Keratinocyte (primary cell): Measurements from ENCODE around the gene NEDD8. TPM values are rescaled to one million over a fixed set of nuclear protein-coding genes. Genes with fewer than 3 reads are reported as not detected.

Experiments
- DNase-seq: peaks from one replicate; pipeline ENCODE4 v3.0.0-alpha.2; 2011; ENCODE audit warnings: low read depth, missing footprints, low spot score
- FAIRE-seq: peaks from 2 replicates; lab custom pipeline; 2011; peaks lifted over from hg19 to GRCh38; lab: Jason Lieb, UNC
- H2AFZ ChIP-seq: 2 replicates; pipeline ENCODE4 v1.6.0; 2012; ENCODE audit warnings: low read length, control low read depth, inconsistent platforms; ENCODE audit not compliant: control insufficient read depth
- H3K27ac ChIP-seq: 2 replicates; pipeline ENCODE4 v1.5.1; 2011; ENCODE audit warnings: low read length; ENCODE audit not compliant: control insufficient read depth, insufficient read depth
- H3K27me3 ChIP-seq: 3 replicates; pipeline ENCODE4 v1.6.0; 2011; ENCODE audit warnings: low read length; ENCODE audit not compliant: control insufficient read depth, insufficient read depth; ENCODE audit errors: extremely low read depth
- H3K36me3 ChIP-seq, 2 experiments: 2 replicates in 1 of 2; 3 replicates in 1 of 2; pipeline ENCODE4 v1.5.1; 2011; ENCODE audit warnings: low read length in 2 of 2, mild to moderate bottlenecking in 1 of 2; ENCODE audit not compliant: control insufficient read depth in 2 of 2, insufficient read depth in 2 of 2; ENCODE audit errors: extremely low read depth in 1 of 2
- H3K4me1 ChIP-seq: 3 replicates; pipeline ENCODE4 v1.5.1; 2011; ENCODE audit warnings: low read length; ENCODE audit not compliant: control insufficient read depth, insufficient read depth; ENCODE audit errors: extremely low read depth
- H3K4me2 ChIP-seq: 3 replicates; pipeline ENCODE4 v1.6.0; 2011; ENCODE audit warnings: low read depth, low read length; ENCODE audit not compliant: control insufficient read depth, insufficient read depth; ENCODE audit errors: extremely low read depth
- H3K4me3 ChIP-seq, 3 experiments: fragments of 200-600 bp in 1 of 3; sonication (generic) in 1 of 3; 2 replicates in 2 of 3; 3 replicates in 1 of 3; pipeline ENCODE4 v1.5.1; 2011 to 2016; ENCODE audit warnings: low read length in 3 of 3, mild to moderate bottlenecking in 3 of 3, control low read depth in 2 of 3, inconsistent platforms in 1 of 3, low read depth in 1 of 3, mixed read lengths in 1 of 3, mixed run types in 1 of 3, moderate library complexity in 1 of 3; ENCODE audit not compliant: control insufficient read depth in 2 of 3, insufficient read depth in 2 of 3; ENCODE audit errors: extremely low read depth in 1 of 3
- H3K79me2 ChIP-seq: 2 replicates; pipeline ENCODE4 v1.6.0; 2012; ENCODE audit warnings: low read length; ENCODE audit not compliant: control insufficient read depth, insufficient read depth
- H3K9ac ChIP-seq: 3 replicates; pipeline ENCODE4 v1.6.0; 2011; ENCODE audit warnings: low read length; ENCODE audit not compliant: control insufficient read depth, insufficient read depth; ENCODE audit errors: extremely low read depth
- H3K9me1 ChIP-seq: 3 replicates; pipeline ENCODE4 v1.6.0; 2011; ENCODE audit warnings: low read length; ENCODE audit not compliant: control insufficient read depth, insufficient read depth; ENCODE audit errors: extremely low read depth
- H3K9me3 ChIP-seq: 2 replicates; pipeline ENCODE4 v1.5.1; 2012; ENCODE audit warnings: low read depth, low read length; ENCODE audit not compliant: control insufficient read depth
- H4K20me1 ChIP-seq: 3 replicates; pipeline ENCODE4 v1.6.0; 2011; ENCODE audit warnings: low read length; ENCODE audit not compliant: control insufficient read depth, insufficient read depth; ENCODE audit errors: extremely low read depth
- EZH2 ChIP-seq: IDR thresholded peaks from one replicate; pipeline ENCODE4 v1.6.1; 2012; ENCODE audit warnings: inconsistent platforms, mild to moderate bottlenecking, low read length, moderate library complexity
- dilution Hi-C: fragments of 300-500 bp; cut with MboI; formaldehyde crosslinking; loops from one replicate; pipeline ENCODE4 v1.7.0; 2020; ENCODE audit warnings: low sequenced_read_pairs; ENCODE audit not compliant: extremely low pct_ligation_motif_present
- polyA plus RNA-seq, 5 experiments: library from polyadenylated mRNA; depleted of rRNA in 3 of 5; stranded (reverse) in 3 of 5; stranded (forward) in 1 of 5; unstranded in 1 of 5; fragments of >200 nt; gene quantifications; 1 replicate in 1 of 5; 2 replicates in 3 of 5; 3 replicates in 1 of 5; pipeline versions ENCODE4 v1.2.1 to v1.2.3, GENCODE V29; 2011 to 2012; ENCODE audit warnings: missing spikeins in 2 of 5, low read depth in 1 of 5, low replicate concordance in 1 of 5
- TF ChIP-seq, protein P1 (sequence below), 3 experiments: IDR thresholded peaks in 1 of 3; conservative IDR thresholded peaks in 1 of 3; optimal IDR thresholded peaks in 1 of 3; 2 replicates in 2 of 3; 3 replicates in 1 of 3; pipeline versions ENCODE3 to v1.5.1; 2011; ENCODE audit warnings: low read length in 3 of 3, mild to moderate bottlenecking in 3 of 3, moderate library complexity in 2 of 3, control low read depth in 1 of 3, inconsistent platforms in 1 of 3; ENCODE audit not compliant: insufficient read depth in 2 of 3; ENCODE audit errors: extremely low read depth in 1 of 3

The NEDD8 gene
- polyA plus RNA-seq, 1 donor (not counting 4 experiments of a cell fraction or from before 2014, with no cell fraction given): 509 TPM

DNA sequence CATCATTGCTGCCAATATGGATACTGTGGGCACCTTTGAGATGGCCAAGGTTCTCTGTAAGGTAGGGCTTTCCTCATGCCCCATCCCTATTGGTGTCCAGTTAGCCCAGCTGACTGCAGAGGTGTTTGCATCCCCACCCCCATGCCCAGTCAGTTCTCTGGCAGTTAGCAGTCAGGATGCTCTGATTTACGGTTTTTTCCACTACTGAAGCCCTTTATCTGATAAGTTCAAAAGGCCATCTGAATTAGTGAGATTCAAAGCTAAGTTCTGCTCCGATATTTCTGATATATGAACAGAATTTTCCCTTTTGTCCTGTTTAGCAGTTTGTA, 1.3 kb upstream of the NEDD8 start:
- H4K20me1 ChIP-seq: no peaks in the 10 kb centered on the region
- dilution Hi-C loops: no loop called here
- no peak overlapping the region for H2AFZ ChIP-seq
- H3K27me3 ChIP-seq: no peaks in the 10 kb centered on the region
- H3K4me2 ChIP-seq: peak overlapping the region; percentile 98
- H3K4me1 ChIP-seq: peaks cover 37% of the 10 kb centered on the region
- TF ChIP-seq EZH2: no peak
- TF ChIP-seq, protein P1, sequence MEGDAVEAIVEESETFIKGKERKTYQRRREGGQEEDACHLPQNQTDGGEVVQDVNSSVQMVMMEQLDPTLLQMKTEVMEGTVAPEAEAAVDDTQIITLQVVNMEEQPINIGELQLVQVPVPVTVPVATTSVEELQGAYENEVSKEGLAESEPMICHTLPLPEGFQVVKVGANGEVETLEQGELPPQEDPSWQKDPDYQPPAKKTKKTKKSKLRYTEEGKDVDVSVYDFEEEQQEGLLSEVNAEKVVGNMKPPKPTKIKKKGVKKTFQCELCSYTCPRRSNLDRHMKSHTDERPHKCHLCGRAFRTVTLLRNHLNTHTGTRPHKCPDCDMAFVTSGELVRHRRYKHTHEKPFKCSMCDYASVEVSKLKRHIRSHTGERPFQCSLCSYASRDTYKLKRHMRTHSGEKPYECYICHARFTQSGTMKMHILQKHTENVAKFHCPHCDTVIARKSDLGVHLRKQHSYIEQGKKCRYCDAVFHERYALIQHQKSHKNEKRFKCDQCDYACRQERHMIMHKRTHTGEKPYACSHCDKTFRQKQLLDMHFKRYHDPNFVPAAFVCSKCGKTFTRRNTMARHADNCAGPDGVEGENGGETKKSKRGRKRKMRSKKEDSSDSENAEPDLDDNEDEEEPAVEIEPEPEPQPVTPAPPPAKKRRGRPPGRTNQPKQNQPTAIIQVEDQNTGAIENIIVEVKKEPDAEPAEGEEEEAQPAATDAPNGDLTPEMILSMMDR (optimal IDR thresholded peaks at IDR 0.05 in 1 of 3, IDR thresholded peaks at IDR 0.05 in 1 of 3, conservative IDR thresholded peaks at IDR 0.05 in 1 of 3; ENCODE audit: extremely low read depth in 1 of 3, insufficient read depth in 2 of 3, low read length in 3 of 3): no peak
- H3K9me3 ChIP-seq: no peaks in the 10 kb centered on the region
- H3K79me2 ChIP-seq: peaks cover 56% of the 10 kb centered on the region
- H3K9me1 ChIP-seq: no peaks in the 10 kb centered on the region
- peaks cover 15 to 39% of the 10 kb centered on the region in 2 experiments for H3K36me3 ChIP-seq
- peak overlapping the region; percentile 94 for H3K9ac ChIP-seq
- peak overlapping the region; percentile 97 for H3K27ac ChIP-seq
- DNase-seq (no peak), FAIRE-seq (no peak)
- peak overlapping the region; percentile 70 to 83 (median 82) for H3K4me3 ChIP-seq

DNA sequence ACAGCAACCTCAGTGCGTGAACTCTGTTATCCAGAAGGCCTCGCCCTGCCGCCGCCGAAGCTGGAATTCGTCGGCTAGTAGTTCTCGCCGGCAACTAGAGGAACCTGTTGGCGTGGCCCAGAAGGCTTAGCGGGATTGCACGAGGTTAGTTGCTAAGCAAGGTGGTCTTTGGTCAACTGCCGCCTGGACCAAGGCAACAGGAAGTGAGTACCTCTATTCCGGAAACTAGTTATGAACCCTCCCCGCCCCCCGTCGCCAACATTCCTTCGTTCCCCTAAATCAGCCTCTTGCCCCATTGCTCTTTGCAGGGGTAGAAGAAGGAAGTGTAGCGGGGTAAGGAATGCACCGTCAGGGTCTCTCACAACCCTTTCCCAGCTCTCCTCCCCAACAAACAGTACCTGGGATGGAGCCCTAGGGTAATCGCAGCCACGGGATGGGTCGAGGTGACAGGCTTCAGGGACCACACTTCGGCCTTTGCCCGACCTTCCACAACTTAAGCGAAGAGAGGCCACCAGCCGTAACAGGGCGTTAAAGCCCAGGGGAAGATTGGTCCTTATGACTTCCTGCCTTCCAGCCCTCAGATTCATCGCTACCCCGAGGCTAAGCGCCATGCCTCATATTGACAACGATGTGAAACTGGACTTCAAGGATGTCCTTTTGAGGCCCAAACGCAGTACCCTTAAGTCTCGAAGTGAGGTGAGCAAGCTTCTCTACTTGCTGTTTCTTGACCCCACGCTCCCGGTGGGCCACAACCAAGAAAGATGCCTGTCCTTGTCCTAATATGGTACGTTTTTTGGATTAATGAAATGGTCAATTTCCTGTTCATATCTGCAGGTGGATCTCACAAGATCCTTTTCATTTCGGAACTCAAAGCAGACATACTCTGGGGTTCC, 724 bp upstream of the NEDD8 start, which contains the start of gene GMPR2:
TSS of gene GMPR2 (plus strand) at position 285 of the 893 bp plus-strand sequence. CDS start at position 610, 325 bp downstream.
- Histone ChIP-seq H3K27me3 (no peaks in the 10 kb centered on the region), H3K9me1 (no peaks in the 10 kb centered on the region), H3K79me2 (peaks cover 62% of the 10 kb centered on the region), H3K4me1 (peaks cover 30% of the 10 kb centered on the region), H3K36me3 (peaks cover 16 to 33% of the 10 kb centered on the region in 2 experiments), H3K4me3 (peak within 1 kb of the TSS; percentile 70 to 83 (median 82)), H4K20me1 (no peaks in the 10 kb centered on the region), H3K9me3 (no peaks in the 10 kb centered on the region), H3K27ac (peak within 1 kb of the TSS; percentile 97), H3K9ac (peak within 1 kb of the TSS; percentile 94), H3K4me2 (peak within 1 kb of the TSS; percentile 98), H2AFZ (peak within 1 kb of the TSS; percentile 96)
- DNase-seq (no peak), FAIRE-seq (no peak)
- dilution Hi-C loops: no loop called here
- TF ChIP-seq, protein P1 (optimal IDR thresholded peaks at IDR 0.05 in 1 of 3, IDR thresholded peaks at IDR 0.05 in 1 of 3, conservative IDR thresholded peaks at IDR 0.05 in 1 of 3; ENCODE audit: extremely low read depth in 1 of 3, insufficient read depth in 2 of 3, low read length in 3 of 3): no peak
- TF ChIP-seq EZH2: no peak
